RWPE1 (cell line): ENCODE data around the gene EIF6.

Source experiments
- CTCF ChIA-PET: fragments of 350-600 bp; sonication (Branson Sonifier 250); formaldehyde crosslinking; extraction: SDS; loops from one replicate; lab custom pipeline; 2021; lab: Yijun Ruan, JAX
- POLR2A ChIA-PET: fragments of 400-600 bp; formaldehyde crosslinking; extraction: SDS; loops from one replicate; lab custom pipeline; 2020; ENCODE audit warnings: antibody characterized with exemption; ENCODE audit not compliant: low non-redundant PET; lab: Yijun Ruan, JAX
- DNase-seq: peaks from one replicate; pipeline ENCODE4 v3.0.0; 2012; ENCODE audit warnings: low spot score
- H3K27ac ChIP-seq: fragments of 450-650 bp; 2 replicates; pipeline ENCODE4 v1.5.1; 2017
- TF ChIP-seq, protein P1 (sequence below): fragments of 450-650 bp; conservative IDR thresholded peaks from 2 replicates; pipeline ENCODE4 v1.5.1; 2017; ENCODE audit warnings: low read depth, mild to moderate bottlenecking

The EIF6 gene

DNA sequence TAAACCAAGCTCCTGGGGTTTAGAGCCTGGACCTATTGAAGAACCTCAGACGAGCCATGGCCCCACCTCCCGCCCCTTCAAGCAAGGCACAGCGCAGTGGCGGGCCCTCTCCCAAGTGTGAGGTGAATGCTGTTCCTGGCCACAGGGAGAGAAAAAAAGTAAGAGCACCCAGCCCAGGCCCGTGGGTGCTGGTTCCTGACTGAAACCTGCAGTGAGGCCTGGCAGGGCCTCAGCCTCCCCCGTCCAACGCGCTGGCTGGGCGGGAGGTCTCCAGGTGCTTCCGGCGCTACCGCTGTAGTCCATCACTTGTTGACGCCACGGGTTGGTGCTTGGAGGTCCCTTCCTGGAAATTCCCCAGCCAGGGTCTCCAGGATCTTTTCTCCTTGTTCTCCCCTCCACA lies 13.2 kb upstream of the EIF6 start:
- no peak for DNase-seq
- H3K27ac ChIP-seq: peak overlapping the region; percentile 6; the same call in 1 of the 2 replicates
- ChIA-PET CTCF (interaction anchor here (0.7 to 1.5 kb wide), 4 partner anchors 24 to 152 kb away, joined by 3 to 5 read pairs (median 4); no protein-coding TSS in a partner anchor), POLR2A (interaction anchor here (1.4 kb wide), 1 partner anchor 14 kb away, joined by 4 read pairs; no protein-coding TSS in a partner anchor)
- TF ChIP-seq, protein P1, sequence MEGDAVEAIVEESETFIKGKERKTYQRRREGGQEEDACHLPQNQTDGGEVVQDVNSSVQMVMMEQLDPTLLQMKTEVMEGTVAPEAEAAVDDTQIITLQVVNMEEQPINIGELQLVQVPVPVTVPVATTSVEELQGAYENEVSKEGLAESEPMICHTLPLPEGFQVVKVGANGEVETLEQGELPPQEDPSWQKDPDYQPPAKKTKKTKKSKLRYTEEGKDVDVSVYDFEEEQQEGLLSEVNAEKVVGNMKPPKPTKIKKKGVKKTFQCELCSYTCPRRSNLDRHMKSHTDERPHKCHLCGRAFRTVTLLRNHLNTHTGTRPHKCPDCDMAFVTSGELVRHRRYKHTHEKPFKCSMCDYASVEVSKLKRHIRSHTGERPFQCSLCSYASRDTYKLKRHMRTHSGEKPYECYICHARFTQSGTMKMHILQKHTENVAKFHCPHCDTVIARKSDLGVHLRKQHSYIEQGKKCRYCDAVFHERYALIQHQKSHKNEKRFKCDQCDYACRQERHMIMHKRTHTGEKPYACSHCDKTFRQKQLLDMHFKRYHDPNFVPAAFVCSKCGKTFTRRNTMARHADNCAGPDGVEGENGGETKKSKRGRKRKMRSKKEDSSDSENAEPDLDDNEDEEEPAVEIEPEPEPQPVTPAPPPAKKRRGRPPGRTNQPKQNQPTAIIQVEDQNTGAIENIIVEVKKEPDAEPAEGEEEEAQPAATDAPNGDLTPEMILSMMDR: no peak

DNA sequence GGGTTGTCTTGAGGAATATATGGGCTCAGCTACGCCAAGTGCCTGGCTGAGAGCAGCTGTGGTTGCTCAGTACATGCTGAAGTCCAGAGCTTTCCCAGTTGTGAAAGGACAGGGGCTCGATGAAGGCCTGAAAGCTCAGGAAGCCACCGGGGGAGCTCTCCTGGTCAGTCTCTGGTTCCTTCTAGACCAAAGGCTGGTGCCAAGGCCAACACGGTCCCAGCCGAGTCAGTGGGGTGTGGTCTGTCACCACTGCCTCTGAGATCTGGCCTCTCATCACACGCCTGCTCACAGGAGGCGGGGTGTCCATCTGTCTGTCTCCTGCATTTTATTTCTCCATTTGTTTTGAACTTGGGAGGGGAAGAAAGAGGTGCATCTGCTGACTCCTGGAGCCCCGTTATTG lies 12.6 kb upstream of the EIF6 start:
- CTCF ChIA-PET: interaction anchor here (0.7 to 1.5 kb wide), 4 partner anchors 25 to 152 kb away, joined by 3 to 5 read pairs (median 4); no protein-coding TSS in a partner anchor
- no peak for DNase-seq
- peak overlapping the region; percentile 6; the same call in 1 of the 2 replicates for H3K27ac ChIP-seq
- POLR2A ChIA-PET: interaction anchor here (1.4 kb wide), 1 partner anchor 13 kb away, joined by 4 read pairs; no protein-coding TSS in a partner anchor
- TF ChIP-seq, protein P1: no peak

DNA sequence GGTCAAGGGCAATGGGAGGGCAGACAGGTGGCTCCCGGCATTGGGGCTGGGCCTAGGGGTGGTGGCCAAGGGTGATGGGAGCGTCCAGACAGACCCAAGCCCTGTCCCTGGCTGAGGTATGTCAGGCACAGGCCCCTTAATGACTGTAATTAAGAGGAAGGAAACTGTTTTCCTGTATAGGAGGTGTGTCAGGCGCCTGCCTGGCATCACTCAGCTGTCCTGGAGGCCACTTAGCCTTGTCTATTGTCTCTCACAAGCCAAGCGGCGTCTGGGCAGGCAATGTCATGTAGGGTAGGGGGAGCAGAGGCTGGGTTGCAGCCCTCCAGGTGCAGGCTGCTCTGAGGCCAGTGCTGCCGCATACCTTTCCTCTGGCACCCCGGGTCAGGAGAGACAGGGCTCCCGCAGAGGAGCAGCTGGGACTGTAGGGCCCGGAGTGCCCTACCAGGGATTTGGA lies 11.6 kb upstream of the EIF6 start:
- ChIA-PET CTCF (interaction anchor here (1.5 kb wide), 1 partner anchor 28 kb away, joined by 4 read pairs; no protein-coding TSS in a partner anchor), POLR2A (no interaction called here)
- H3K27ac ChIP-seq: no peak overlapping the region
- TF ChIP-seq, protein P1: no peak
- no peak for DNase-seq

GRCh38 chr20:35295674-35296073 lies 11.1 kb upstream of the EIF6 start:
- ChIA-PET CTCF (interaction anchor here (2.3 kb wide), 1 partner anchor 8 kb away, joined by 12 read pairs; no protein-coding TSS in a partner anchor), POLR2A (no interaction called here)
- TF ChIP-seq, protein P1: no peak
- DNase-seq: no peak
- no peak overlapping the region for H3K27ac ChIP-seq

DNA sequence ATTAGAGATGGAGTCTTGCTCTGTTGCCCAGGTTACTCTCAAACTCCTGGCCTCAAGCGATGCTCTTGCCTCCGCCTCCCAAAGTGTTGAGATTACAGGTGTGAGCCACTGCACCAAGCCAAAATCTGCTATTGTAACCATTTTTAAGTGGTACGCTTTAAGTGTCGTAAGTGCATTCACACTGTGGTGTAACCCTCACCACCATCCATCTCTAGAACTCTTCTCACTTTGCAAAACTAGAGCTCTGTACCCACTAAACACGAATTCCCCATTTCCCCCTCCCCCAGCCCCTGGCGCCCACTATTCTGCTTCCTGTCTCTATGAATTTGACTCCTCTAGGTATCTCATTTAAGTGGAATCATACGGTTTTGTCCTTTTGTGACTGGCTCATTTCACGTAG lies 10.5 kb upstream of the EIF6 start:
- POLR2A ChIA-PET: no interaction called here
- TF ChIP-seq, protein P1: no peak
- CTCF ChIA-PET: interaction anchor here (2.3 kb wide), 1 partner anchor 9 kb away, joined by 12 read pairs; no protein-coding TSS in a partner anchor
- H3K27ac ChIP-seq: no peak overlapping the region
- DNase-seq: no peak

GRCh38 chr20:35294293-35294685 lies 9.7 kb upstream of the EIF6 start:
- no peak overlapping the region for H3K27ac ChIP-seq
- CTCF ChIA-PET: interaction anchor here (0.5 to 2.3 kb wide), 2 partner anchors 10 to 25 kb away, joined by 3 to 12 read pairs; no protein-coding TSS in a partner anchor
- POLR2A ChIA-PET: no interaction called here
- no peak for DNase-seq
- TF ChIP-seq, protein P1: no peak
